Upper lobe of left lung (tissue), 4 donors: ENCODE results near the gene RASAL2.

ENCODE experiments used
- CTCF ChIP-seq, 6 experiments: fragments of 450-650 bp in 4 of 6; fragments of 200-600 bp in 2 of 6; sonication (generic) in 2 of 6; IDR thresholded peaks; one replicate each; pipeline ENCODE4 v1.5.1; 2016 to 2019; ENCODE audit warnings: antibody characterized with exemption in 6 of 6
- EP300 ChIP-seq, 4 donors: sonication (generic); formaldehyde crosslinking; IDR thresholded peaks; one replicate each; pipeline ENCODE4 v1.5.1; 2017; ENCODE audit warnings: antibody characterized with exemption in 4 of 4, control low read depth in 2 of 4
- POLR2A ChIP-seq, 4 donors: fragments of 450-650 bp; IDR thresholded peaks; one replicate each; pipeline ENCODE4 v1.5.1; 2016 to 2017; ENCODE audit warnings: antibody characterized with exemption in 4 of 4, mild to moderate bottlenecking in 2 of 4
- POLR2AphosphoS5 ChIP-seq, 2 donors: sonication (generic); formaldehyde crosslinking; IDR thresholded peaks; one replicate each; pipeline ENCODE4 v1.5.1; 2017; ENCODE audit warnings: antibody characterized with exemption in 2 of 2

GRCh38 chr1:178092878-178093493 lies 918 bp upstream of the RASAL2 start:
- TF ChIP-seq CTCF (IDR thresholded peaks at IDR 0.05): peak in 1 of 6 experiments; percentile 11
- TF ChIP-seq POLR2A (IDR thresholded peaks at IDR 0.05): no peak
- no peak for TF ChIP-seq POLR2AphosphoS5 (IDR thresholded peaks at IDR 0.05)
- TF ChIP-seq EP300 (IDR thresholded peaks at IDR 0.05): no peak
